Fibroblast of lung (primary cell): ENCODE results near the gene NMRAL1.

Experiments
- CTCF ChIP-seq, 2 donors: IDR thresholded peaks in 1 of 2; conservative IDR thresholded peaks in 1 of 2; 1 replicate in 1 of 2; 2 replicates in 1 of 2; pipeline ENCODE4 v1.5.1; 2011 to 2012; ENCODE audit warnings: low read length in 2 of 2, control low read depth in 1 of 2, inconsistent platforms in 1 of 2, low read depth in 1 of 2, mild to moderate bottlenecking in 1 of 2
- EZH2 ChIP-seq: IDR thresholded peaks from 2 replicates; pipeline ENCODE4 v1.5.1; 2012; ENCODE audit warnings: low read length, control low read depth, mild to moderate bottlenecking; ENCODE audit errors: missing control alignments

- no peak for TF ChIP-seq EZH2
- no peak for TF ChIP-seq CTCF (conservative IDR thresholded peaks at IDR 0.05 in 1 of 2, IDR thresholded peaks at IDR 0.05 in 1 of 2; ENCODE audit: low read depth in 1 of 2, low read length in 2 of 2)
Observed at GRCh38 chr16:4481526-4481925, 7.1 kb upstream of the NMRAL1 start.
